Measurements from ENCODE around the gene TAB2. TPM values are rescaled to one million over a fixed set of nuclear protein-coding genes. Genes with fewer than 3 reads are reported as not detected.
A peak's percentile ranks its signal among the peaks of the same experiment; 100 is the strongest.

The TAB2 gene
- total RNA-seq, 2 experiments from 2014 or later = 121 to 123 TPM

DNA sequence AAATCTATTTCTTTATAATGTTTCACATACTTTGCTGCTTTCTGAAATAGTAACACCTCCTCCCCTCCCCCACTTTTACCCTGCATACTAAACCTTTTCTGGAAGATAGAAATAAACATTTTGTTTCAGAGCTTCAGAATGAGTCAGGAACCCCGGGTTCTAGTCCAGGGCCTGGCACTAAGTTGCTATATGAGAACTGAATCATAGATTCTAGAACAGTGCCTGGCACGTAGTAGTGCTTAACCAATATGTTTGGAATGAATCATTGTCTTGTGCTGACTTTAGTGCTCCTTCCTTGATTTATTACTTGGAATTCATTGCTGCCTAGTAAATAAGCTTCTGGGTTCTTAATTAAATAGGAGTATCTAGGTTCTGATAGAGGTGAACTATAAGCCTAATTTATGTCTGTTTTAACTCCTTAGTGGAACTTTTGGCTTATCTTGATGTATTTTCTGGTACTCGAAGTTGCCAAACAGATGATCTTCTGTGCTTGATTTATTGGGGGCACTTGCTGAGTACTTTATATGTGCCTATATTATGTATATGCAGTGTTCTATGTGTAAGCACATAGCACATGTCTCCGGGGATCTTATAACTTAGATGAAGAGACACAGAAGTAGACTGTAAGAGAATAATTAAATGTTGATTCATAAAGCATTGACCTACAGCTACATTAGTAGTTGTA is 18.6 kb downstream of the TAB2 start:
- Mint-ChIP-seq H3K4me3 (peak overlapping the region; percentile 11), H3K36me3 (ENCODE audit: low read depth) (peaks cover 6% of the 10 kb centered on the region), H3K27me3 (no peaks in the 10 kb centered on the region), H3K4me1 (ENCODE audit: low read depth) (peaks cover 89% of the 10 kb centered on the region), H3K27ac (peak overlapping the region; percentile 0), H3K9me3 (no peaks in the 10 kb centered on the region)
- Histone ChIP-seq H3K4me3 (ENCODE audit: low read length) (no peak overlapping the region), H3K36me3 (ENCODE audit: insufficient read depth, low read length) (no peaks in the 10 kb centered on the region), H3K4me1 (ENCODE audit: insufficient read depth, low read length) (peaks cover 24% of the 10 kb centered on the region), H3K27ac (ENCODE audit: low read depth in 1 of 2, low read length in 2 of 2) (no peak overlapping the region), H3K27me3 (ENCODE audit: control insufficient read depth in 1 of 2, insufficient read depth in 2 of 2, low read length in 2 of 2) (no peaks in the 10 kb centered on the region), H3K9me3 (ENCODE audit: control insufficient read depth in 1 of 2, insufficient read depth in 1 of 2, low read length in 2 of 2) (no peaks in the 10 kb centered on the region)
- DNase-seq = peak in 3 of 14 experiments; percentile 33 to 51 (median 39)
- intact Hi-C loops (cut with DNase I, micrococcal nuclease) = loop anchor here in 1 of 2 experiments (2.0 kb wide), 1 partner anchor 13 kb away; no protein-coding TSS in a partner anchor
- CTCF ChIA-PET = interaction anchor here (1.0 to 2.3 kb wide), 2 partner anchors 9 to 11 kb away, joined by 3 to 9 read pairs; no protein-coding TSS in a partner anchor
- POLR2A ChIA-PET = no interaction called here
- TF ChIP-seq, protein P1, sequence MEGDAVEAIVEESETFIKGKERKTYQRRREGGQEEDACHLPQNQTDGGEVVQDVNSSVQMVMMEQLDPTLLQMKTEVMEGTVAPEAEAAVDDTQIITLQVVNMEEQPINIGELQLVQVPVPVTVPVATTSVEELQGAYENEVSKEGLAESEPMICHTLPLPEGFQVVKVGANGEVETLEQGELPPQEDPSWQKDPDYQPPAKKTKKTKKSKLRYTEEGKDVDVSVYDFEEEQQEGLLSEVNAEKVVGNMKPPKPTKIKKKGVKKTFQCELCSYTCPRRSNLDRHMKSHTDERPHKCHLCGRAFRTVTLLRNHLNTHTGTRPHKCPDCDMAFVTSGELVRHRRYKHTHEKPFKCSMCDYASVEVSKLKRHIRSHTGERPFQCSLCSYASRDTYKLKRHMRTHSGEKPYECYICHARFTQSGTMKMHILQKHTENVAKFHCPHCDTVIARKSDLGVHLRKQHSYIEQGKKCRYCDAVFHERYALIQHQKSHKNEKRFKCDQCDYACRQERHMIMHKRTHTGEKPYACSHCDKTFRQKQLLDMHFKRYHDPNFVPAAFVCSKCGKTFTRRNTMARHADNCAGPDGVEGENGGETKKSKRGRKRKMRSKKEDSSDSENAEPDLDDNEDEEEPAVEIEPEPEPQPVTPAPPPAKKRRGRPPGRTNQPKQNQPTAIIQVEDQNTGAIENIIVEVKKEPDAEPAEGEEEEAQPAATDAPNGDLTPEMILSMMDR (IDR thresholded peaks at IDR 0.05) = no peak
- no peak for ATAC-seq (ENCODE audit: poor library complexity)

DNA sequence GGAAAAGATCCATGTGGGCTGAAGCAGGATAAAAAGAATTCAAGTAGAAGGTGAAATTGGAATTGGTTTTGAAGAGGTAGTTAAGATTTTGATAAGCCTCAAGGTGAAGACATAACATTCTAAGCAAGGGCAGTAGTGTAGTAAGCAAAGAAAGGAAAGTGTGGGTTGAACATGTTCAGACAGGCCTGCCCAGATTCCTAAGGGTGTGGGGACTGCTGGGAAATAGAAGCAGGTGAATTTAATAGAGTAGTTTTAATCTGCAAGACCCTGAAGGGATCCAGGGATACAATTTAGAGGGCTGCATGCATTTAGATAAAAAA is 19.1 kb downstream of the TAB2 start:
- H3K4me1 ChIP-seq (ENCODE audit: insufficient read depth, low read length) = peaks cover 24% of the 10 kb centered on the region
- Mint-ChIP-seq H3K4me1 (ENCODE audit: low read depth) (peaks cover 89% of the 10 kb centered on the region), H3K27me3 (no peaks in the 10 kb centered on the region), H3K27ac (peak overlapping the region; percentile 0), H3K36me3 (ENCODE audit: low read depth) (peaks cover 6% of the 10 kb centered on the region), H3K9me3 (no peaks in the 10 kb centered on the region), H3K4me3 (peak overlapping the region; percentile 11)
- no peaks in the 10 kb centered on the region for H3K27me3 ChIP-seq (ENCODE audit: control insufficient read depth in 1 of 2, insufficient read depth in 2 of 2, low read length in 2 of 2)
- TF ChIP-seq, protein P1 (IDR thresholded peaks at IDR 0.05) = no peak
- intact Hi-C loops (cut with DNase I, micrococcal nuclease) = loop anchor here in 1 of 2 experiments (2.0 kb wide), 1 partner anchor 14 kb away; no protein-coding TSS in a partner anchor
- CTCF ChIA-PET = interaction anchor here (1.0 to 2.3 kb wide), 2 partner anchors 10 to 12 kb away, joined by 3 to 9 read pairs; no protein-coding TSS in a partner anchor
- DNase-seq (no peak), ATAC-seq (ENCODE audit: poor library complexity) (no peak)
- no peaks in the 10 kb centered on the region for H3K36me3 ChIP-seq (ENCODE audit: insufficient read depth, low read length)
- POLR2A ChIA-PET = no interaction called here
- no peak overlapping the region for H3K4me3 ChIP-seq (ENCODE audit: low read length)
- H3K9me3 ChIP-seq (ENCODE audit: control insufficient read depth in 1 of 2, insufficient read depth in 1 of 2, low read length in 2 of 2) = no peaks in the 10 kb centered on the region
- H3K27ac ChIP-seq (ENCODE audit: low read depth in 1 of 2, low read length in 2 of 2) = no peak overlapping the region

DNA sequence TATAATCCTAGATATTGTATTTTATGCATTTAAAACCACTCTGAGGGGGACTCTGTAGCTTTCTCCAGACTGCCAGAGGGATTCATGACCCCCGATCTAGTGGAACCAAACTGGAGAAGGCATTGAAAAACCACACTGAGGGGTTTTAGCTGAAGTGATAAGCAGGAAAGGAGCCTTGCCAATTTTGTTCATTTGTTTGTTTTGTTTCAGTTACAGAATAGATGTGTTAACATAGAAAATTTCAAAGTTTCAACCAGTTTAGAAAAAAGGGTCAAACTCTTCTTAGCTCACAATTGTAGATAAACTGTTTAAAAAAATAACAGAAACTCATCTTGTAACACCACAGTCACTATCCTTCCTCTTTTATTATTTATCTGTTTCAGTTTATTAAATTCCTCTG is 19.8 kb downstream of the TAB2 start:
- H3K9me3 ChIP-seq (ENCODE audit: control insufficient read depth in 1 of 2, insufficient read depth in 1 of 2, low read length in 2 of 2) = no peaks in the 10 kb centered on the region
- H3K4me1 Mint-ChIP-seq (ENCODE audit: low read depth) = peaks cover 89% of the 10 kb centered on the region
- peak overlapping the region; percentile 13 for H3K27ac Mint-ChIP-seq
- ChIA-PET POLR2A (interaction anchor here (1.6 kb wide), 1 partner anchor 9 kb away, joined by 3 read pairs; no protein-coding TSS in a partner anchor), CTCF (interaction anchor here (1.3 kb wide), 1 partner anchor 23 kb away, joined by 3 read pairs; no protein-coding TSS in a partner anchor)
- no peaks in the 10 kb centered on the region for H3K27me3 Mint-ChIP-seq
- H3K4me3 ChIP-seq (ENCODE audit: low read length) = no peak overlapping the region
- no peaks in the 10 kb centered on the region for H3K36me3 ChIP-seq (ENCODE audit: insufficient read depth, low read length)
- H3K27me3 ChIP-seq (ENCODE audit: control insufficient read depth in 1 of 2, insufficient read depth in 2 of 2, low read length in 2 of 2) = no peaks in the 10 kb centered on the region
- no peak for DNase-seq
- H3K27ac ChIP-seq (ENCODE audit: low read depth in 1 of 2, low read length in 2 of 2) = no peak overlapping the region
- no peak for ATAC-seq (ENCODE audit: poor library complexity)
- TF ChIP-seq, protein P1 (IDR thresholded peaks at IDR 0.05) = no peak
- H3K9me3 Mint-ChIP-seq = no peaks in the 10 kb centered on the region
- peaks cover 7% of the 10 kb centered on the region for H3K36me3 Mint-ChIP-seq (ENCODE audit: low read depth)
- H3K4me3 Mint-ChIP-seq = no peak overlapping the region
- intact Hi-C loops (cut with DNase I, micrococcal nuclease) = loop anchor here in 1 of 2 experiments (2.0 kb wide), 1 partner anchor 15 kb away; no protein-coding TSS in a partner anchor
- peaks cover 21% of the 10 kb centered on the region for H3K4me1 ChIP-seq (ENCODE audit: insufficient read depth, low read length)

Data from CD4-positive, alpha-beta T cell (primary cell).